Right cardiac atrium (tissue), 5 donors: Measurements from ENCODE around the gene TNRC6B. TPM values are rescaled to one million over a fixed set of nuclear protein-coding genes. Genes with fewer than 3 reads are reported as not detected.
"Not testable (repeated sequence)": the region's sequence is repeated elsewhere in the genome, so short reads cannot be mapped to it uniquely, and the experiment has no call there.

Experiments
- ATAC-seq, 2 donors: fragments of 200-7000 bp; cut with Tn5 transposase; one replicate each; pipeline versions ENCODE4 v1.8.0 to v1.9.1; 2020; ENCODE audit warnings: moderate library complexity in 2 of 2, mild to moderate bottlenecking in 1 of 2
- DNase-seq, 3 donors: peaks; one replicate each; pipeline ENCODE4 v3.0.0-alpha.2; 2020
- H3K27ac ChIP-seq: one replicate; pipeline ENCODE4 v1.5.1; 2013; ENCODE audit warnings: mild to moderate bottlenecking, low read length, control low read depth, moderate library complexity
- H3K27me3 ChIP-seq: one replicate; pipeline ENCODE4 v1.6.1; 2013; ENCODE audit not compliant: control insufficient read depth, insufficient read depth
- H3K4me1 ChIP-seq: one replicate; pipeline ENCODE4 v1.6.1; 2013; ENCODE audit warnings: low read length; ENCODE audit not compliant: control insufficient read depth, insufficient read depth
- H3K4me3 ChIP-seq: one replicate; pipeline ENCODE4 v1.5.1; 2013; ENCODE audit warnings: low read length, control low read depth
- H3K9me3 ChIP-seq: one replicate; pipeline ENCODE4 v1.6.1; 2013; ENCODE audit warnings: low read length; ENCODE audit not compliant: control insufficient read depth
- WGBS: extraction: QIAGEN DNeasy Blood & Tissue Kit; methylation state at CpG from one replicate; pipeline ENCODE4 v1.1.7; 2013; 5-methylcytosine and 5-hydroxymethylcytosine counted together
- intact Hi-C, 4 donors: fragments of 100-400 bp; cut with DNase I; formaldehyde crosslinking; loops; one replicate each; pipeline versions ENCODE4 v1.11.0 to v1.14.0; 2022 to 2023
- polyA plus RNA-seq: library from polyadenylated mRNA; stranded (reverse); fragments of 200-250 nt; gene quantifications from one replicate; pipeline ENCODE4 v1.2.3, GENCODE V29; 2013
- total RNA-seq, 4 donors: library from RNA; stranded (reverse); fragmentation: NEBNext Ultra II Directional; extraction: Animal tissue kit (Norgen Biotek cat#: 25700); gene quantifications; one replicate each; pipeline ENCODE4 v1.2.1, GENCODE V29; 2021
- donor health status: healthy with polysubstance abuse.
- donor health status: DM: no; HTN: yes; CAD: no.
- donor health status: DM: no; HTN: no; CAD: no.
- donor health status: DM: no; HTN: yes; CAD: no; lungs with severe emphysema.
- donor health status: DM: yes; HTN: yes; CAD: no.

Gene TNRC6B
- total and polyA plus RNA-seq, 5 donors: 14.4 to 50.6 (median 39.0) TPM

GRCh38 chr22:40161194-40161593 lies 16.5 kb upstream of the TNRC6B start:
- 64% methylated on average over 1 of the region's 1 CpG for WGBS
- no peaks in the 10 kb centered on the region for H3K27me3 ChIP-seq
- DNase-seq: no peak
- no peak overlapping the region for H3K4me3 ChIP-seq
- no peaks in the 10 kb centered on the region for H3K4me1 ChIP-seq
- ATAC-seq: no peak
- H3K9me3 ChIP-seq: no peaks in the 10 kb centered on the region
- intact Hi-C loops: loop anchor here in 1 of 4 donors (10.0 kb wide), 1 partner anchor 106 kb away; no protein-coding TSS in a partner anchor
- no peak overlapping the region for H3K27ac ChIP-seq

DNA sequence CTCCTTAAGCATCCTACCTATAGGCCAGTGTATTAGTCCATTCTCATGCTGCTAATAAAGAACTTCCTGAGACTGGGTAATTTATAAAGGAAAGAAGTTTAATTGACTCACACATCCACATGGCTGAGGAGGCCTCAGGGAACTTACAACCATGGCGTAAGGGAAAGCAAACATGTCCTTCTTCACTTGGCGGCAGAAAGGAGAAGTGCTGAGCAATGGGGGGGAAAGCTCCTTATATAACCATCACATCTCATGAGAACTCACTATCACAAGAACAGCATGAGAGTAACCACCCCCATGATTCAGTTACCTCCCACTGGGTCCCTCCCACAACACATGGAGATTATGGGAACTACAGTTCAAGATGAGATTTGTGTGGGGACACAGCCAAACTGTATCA lies 12.2 kb upstream of the TNRC6B start:
- 98% methylated on average over 2 of the region's 2 CpGs for WGBS
- intact Hi-C loops: loop anchor here in 1 of 4 donors (10.0 kb wide), 1 partner anchor 111 kb away; no protein-coding TSS in a partner anchor

GRCh38 chr22:40175611-40176244 lies 2.0 kb upstream of the TNRC6B start:
- H3K4me3 ChIP-seq: no peak overlapping the region
- H3K27me3 ChIP-seq: no peaks in the 10 kb centered on the region
- no peaks in the 10 kb centered on the region for H3K9me3 ChIP-seq
- H3K27ac ChIP-seq: peak overlapping the region; percentile 2
- peak in 1 of 2 donors; percentile 46 for ATAC-seq
- 78% methylated on average over 12 of the region's 12 CpGs for WGBS
- intact Hi-C loops: loop anchor here in 2 of 4 donors (10.0 kb wide), 3 partner anchors 99 to 641 kb away; partner anchors contain the start of genes ADSL (in 1 of the 2) and RPS19BP1 (in 1 of the 2)
- peaks cover 2% of the 10 kb centered on the region for H3K4me1 ChIP-seq
- DNase-seq: no peak

More for the DNA sequence above, 12.2 kb upstream of the TNRC6B start:
- H3K9me3 ChIP-seq, ATAC-seq, H3K4me1 ChIP-seq, H3K4me3 ChIP-seq, DNase-seq, H3K27me3 ChIP-seq, H3K27ac ChIP-seq: not testable (repeated sequence)

DNA sequence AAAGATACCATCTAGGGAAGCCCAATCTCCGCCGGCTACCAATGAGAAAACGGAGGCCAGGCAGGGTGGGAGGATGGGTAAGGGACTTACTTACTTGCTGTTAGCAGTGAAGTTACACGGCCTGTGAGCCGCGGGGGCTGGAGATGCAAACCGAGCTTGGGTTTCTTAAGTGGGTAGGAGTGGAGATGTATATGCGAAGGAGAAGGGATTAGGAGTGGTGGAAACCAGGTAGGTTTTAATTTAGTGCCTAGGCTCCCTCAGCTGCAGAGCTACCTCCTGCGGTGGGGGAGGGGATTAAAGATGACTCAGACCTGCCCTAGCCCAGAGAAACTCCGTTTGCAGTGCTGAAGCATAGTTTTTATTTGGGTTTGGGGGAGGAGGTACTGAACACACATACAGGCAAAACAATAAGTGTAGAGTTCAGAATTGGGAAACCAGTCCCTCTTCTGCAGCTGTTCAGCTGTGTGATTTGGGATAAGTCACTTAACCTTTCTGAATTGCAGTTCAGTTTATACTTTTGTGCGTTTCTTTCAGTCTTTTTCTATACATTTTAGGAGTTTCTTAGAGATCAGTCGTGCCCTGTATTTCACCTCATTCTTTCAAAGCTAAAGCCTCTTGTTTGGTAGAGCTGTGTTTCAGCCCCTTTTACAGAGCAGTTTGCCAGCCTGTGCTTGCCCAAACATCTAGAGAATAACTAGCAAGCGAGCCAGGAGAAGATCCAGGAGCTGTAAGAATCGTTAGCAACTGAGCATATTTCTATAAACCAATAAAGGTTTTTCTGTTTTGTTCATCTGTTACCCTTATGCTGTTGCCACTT lies 596 bp upstream of the TNRC6B start:
- Histone ChIP-seq H3K4me3 (peak overlapping the region; percentile 100), H3K4me1 (peaks cover 6% of the 10 kb centered on the region), H3K27ac (no peak overlapping the region), H3K27me3 (no peaks in the 10 kb centered on the region), H3K9me3 (no peaks in the 10 kb centered on the region)
- ATAC-seq (peak; percentile 30 to 47), DNase-seq (no peak)
- intact Hi-C loops: loop anchor here in 2 of 4 donors (10.0 kb wide), 3 partner anchors 98 to 642 kb away; partner anchors contain the start of genes ADSL (in 1 of the 2) and RPS19BP1 (in 1 of the 2)
- 22% methylated on average over 14 of the region's 14 CpGs for WGBS

- intact Hi-C loops: loop anchor here in 2 of 4 donors (10.0 kb wide), 3 partner anchors 96 to 644 kb away; partner anchors contain the start of genes ADSL (in 1 of the 2) and RPS19BP1 (in 1 of the 2)
- Histone ChIP-seq H3K4me1 (peaks cover 11% of the 10 kb centered on the region), H3K9me3 (no peaks in the 10 kb centered on the region), H3K27ac (peak overlapping the region; percentile 92), H3K27me3 (no peaks in the 10 kb centered on the region), H3K4me3 (peak overlapping the region; percentile 100)
- ATAC-seq (peak; percentile 36), DNase-seq (peak in 1 of 3 donors; percentile 57)
- whole genome bisulfite sequencing: under 1% methylated on average over 17 of the region's 17 CpGs
These were observed 988 bp downstream of the TNRC6B start for GRCh38 chr22:40178417-40179409.

- DNase-seq: no peak
- intact Hi-C loops: loop anchor here in 2 of 4 donors (10.0 kb wide), 3 partner anchors 95 to 645 kb away; partner anchors contain the start of genes ADSL (in 1 of the 2) and RPS19BP1 (in 1 of the 2)
- Histone ChIP-seq H3K4me3 (peak overlapping the region; percentile 100), H3K27ac (no peak overlapping the region), H3K4me1 (peaks cover 15% of the 10 kb centered on the region), H3K9me3 (no peaks in the 10 kb centered on the region), H3K27me3 (no peaks in the 10 kb centered on the region)
- 28% methylated on average over 2 of the region's 2 CpGs for WGBS
- no peak for ATAC-seq
These were observed 1.8 kb downstream of the TNRC6B start for GRCh38 chr22:40179526-40179925.

DNA sequence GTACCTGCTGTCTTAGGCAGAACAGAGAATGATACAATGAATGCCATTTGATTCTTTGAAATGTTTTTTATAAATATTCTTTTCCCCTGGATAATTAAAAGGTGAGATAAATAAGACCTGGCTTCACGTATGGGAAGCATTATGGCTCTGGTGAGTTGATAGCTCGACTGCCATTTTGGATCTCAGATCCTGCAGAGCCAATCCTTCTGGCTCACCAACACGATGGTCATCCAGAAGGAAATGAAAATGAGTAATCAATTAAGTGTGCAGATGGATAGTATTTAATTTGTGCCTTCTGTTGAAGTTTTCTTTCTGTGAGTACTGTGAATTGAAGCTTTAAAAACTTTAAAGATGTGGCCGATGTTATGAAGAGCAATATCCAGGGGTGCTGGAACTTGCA lies 2.7 kb downstream of the TNRC6B start:
- Histone ChIP-seq H3K4me3 (peak overlapping the region; percentile 38), H3K4me1 (peaks cover 16% of the 10 kb centered on the region), H3K27me3 (no peaks in the 10 kb centered on the region), H3K9me3 (no peaks in the 10 kb centered on the region), H3K27ac (no peak overlapping the region)
- ATAC-seq (no peak), DNase-seq (no peak)
- WGBS: 64% methylated on average over 4 of the region's 4 CpGs
- intact Hi-C loops: no loop called here

GRCh38 chr22:40181323-40181722 lies 3.6 kb downstream of the TNRC6B start:
- Histone ChIP-seq H3K9me3 (no peaks in the 10 kb centered on the region), H3K27me3 (no peaks in the 10 kb centered on the region), H3K4me3 (no peak overlapping the region), H3K27ac (no peak overlapping the region), H3K4me1 (peaks cover 24% of the 10 kb centered on the region)
- 69% methylated on average over 3 of the region's 3 CpGs for WGBS
- DNase-seq (no peak), ATAC-seq (no peak)
- intact Hi-C loops: no loop called here

GRCh38 chr22:40182231-40182835 lies 4.6 kb downstream of the TNRC6B start:
- peaks cover 22% of the 10 kb centered on the region for H3K4me1 ChIP-seq
- H3K27me3 ChIP-seq: no peaks in the 10 kb centered on the region
- DNase-seq (no peak), ATAC-seq (no peak)
- H3K4me3 ChIP-seq: no peak overlapping the region
- H3K9me3 ChIP-seq: no peaks in the 10 kb centered on the region
- intact Hi-C loops: no loop called here
- H3K27ac ChIP-seq: no peak overlapping the region
- 61% methylated on average over 4 of the region's 4 CpGs for WGBS
